GM19372 (cell line): ENCODE measurements around the gene PFDN1.

Experiments
- ATAC-seq: cut with Tn5 transposase; IDR thresholded peaks from one replicate; pipeline ENCODE4 v1.9.1; 2021; ENCODE audit warnings: mild to moderate bottlenecking, low read depth, moderate library complexity; ENCODE audit not compliant: unreplicated experiment

Gene PFDN1

GRCh38 chr5:140262221-140262620, 40.7 kb downstream of the PFDN1 start:
- no peak for ATAC-seq

DNA sequence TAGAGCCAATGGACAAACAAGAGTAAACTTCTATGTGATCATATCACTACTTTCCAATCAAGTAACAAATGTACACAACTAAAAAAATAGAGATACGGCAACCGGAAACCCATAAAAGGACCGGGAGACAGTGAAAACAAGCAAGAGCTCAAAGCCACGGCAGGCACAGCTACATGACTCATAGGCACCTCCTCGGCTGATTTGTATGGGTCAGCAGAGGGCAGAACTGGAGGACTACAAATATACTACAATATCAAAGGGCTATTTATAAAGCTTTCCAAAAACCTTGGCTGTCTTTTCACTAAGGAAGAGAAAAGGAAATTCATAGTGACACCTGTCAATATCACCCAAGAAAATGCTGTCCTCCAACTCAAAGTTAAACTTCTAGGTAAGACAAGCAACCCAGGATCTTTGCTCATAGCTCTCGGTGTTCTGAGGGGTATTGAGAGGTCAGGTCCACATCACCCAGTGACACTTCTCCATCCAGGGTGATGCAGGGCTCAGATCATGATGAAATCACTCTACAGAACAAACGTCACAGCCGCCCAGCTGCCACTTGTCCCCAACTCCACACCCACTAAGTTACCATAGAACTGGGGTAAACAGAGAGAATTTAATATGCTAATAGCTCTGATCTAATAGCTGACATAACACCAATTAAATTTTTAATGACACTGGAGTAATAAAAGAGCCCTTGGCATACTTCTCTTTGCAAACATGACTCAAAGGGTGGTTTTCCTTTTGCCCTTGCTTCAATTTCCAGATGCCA, 41.3 kb downstream of the PFDN1 start:
- no peak for ATAC-seq

DNA sequence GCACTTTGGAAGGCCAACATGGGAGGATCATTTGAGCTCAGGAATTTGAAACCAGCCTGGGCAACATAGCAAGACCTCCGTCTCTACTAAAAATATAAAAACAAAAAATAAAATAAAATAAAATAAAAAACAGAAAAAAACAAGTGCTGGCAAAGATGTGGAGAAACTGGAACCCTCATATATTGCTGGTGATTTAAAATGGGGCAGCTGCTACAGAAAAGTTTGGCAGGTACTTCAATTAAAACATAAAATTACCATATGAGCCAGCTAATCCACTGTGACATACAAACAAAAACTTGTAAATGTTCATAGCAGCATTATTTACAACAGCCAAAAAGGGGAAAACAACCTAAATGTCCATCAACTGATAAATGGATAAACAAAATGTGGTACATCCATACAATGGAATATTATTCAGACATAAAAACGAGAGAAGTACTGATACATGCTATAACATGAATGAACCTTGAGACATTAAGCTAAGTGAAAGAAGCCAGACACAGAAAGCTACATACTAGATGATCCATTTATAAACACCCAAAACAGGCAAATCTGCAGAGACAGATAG, 42.7 kb downstream of the PFDN1 start:
- no peak for ATAC-seq

DNA sequence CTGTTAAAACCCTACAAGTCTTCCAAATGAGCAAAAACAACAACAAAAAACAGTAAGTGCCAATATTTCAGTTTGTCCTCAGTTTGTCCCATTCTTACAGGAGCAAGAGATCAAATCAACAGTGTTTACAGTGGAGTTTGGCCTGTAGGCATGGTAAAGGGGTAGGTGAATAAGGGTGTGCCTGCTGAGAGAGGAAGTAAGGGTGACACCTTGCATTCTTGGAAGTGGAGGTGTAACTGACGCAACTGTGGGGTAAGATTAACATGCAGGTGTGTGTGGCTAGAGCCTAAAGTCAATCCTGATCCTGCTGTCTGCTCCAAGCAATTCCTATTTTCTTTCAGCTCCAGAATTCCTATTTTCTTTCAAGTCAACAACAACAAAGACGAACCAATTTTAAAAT, 43.4 kb downstream of the PFDN1 start:
- no peak for ATAC-seq

DNA sequence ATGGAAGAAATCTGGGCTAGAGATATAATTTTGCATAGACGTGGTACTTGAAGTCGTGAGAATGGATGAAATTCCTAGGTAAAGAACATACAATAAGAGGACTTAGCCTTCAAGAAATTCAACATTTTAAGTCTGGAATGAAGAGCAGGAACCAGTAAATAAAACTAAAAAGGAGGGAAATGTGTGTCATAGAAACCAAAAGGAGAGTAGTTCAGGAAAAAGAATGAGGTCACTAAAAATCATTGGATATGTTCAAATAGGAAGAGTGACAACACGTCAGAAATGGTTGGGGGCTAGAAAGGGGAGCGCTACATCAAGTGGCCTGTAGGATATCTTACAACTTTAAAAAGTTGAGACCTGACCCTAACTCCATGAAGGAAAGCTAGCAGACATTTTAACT, 44.0 kb downstream of the PFDN1 start:
- no peak for ATAC-seq

GRCh38 chr5:140258016-140258415, 44.9 kb downstream of the PFDN1 start:
- no peak for ATAC-seq

- ATAC-seq = no peak
Observed at GRCh38 chr5:140256726-140257125, 46.2 kb downstream of the PFDN1 start.

DNA sequence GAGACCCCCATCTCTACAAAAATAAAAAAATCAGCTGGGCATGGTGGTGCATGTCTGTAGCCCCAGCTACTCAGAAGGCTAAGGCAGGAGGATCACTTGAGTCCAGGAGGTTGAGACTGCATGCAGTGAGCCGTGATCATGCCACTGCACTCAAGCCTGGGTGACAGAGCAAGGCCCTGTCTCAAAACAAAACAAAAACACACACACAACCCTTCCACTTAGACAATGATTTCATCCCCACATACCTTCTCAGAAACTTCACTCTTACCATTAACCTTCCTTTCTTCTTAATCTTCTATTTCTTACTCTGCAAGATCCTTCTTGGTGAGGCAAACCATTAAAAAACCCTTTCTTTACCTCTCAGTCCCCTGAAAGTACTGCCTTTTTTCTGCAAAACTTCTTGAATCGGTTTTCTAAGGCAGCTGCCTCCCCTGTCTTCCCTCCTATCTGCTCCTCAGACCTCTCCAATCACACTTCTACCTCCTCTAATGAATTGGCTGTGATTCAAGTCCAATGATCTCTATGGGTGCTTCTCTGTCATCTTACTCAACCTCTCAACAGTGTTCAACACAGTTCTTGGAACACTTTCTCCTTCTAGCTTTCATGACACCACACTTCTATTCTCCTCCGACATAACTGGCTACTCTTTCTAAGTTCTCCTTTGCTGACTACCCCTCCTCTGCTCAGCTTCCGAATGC, 47.3 kb downstream of the PFDN1 start:
- no peak for ATAC-seq

- ATAC-seq = no peak
Observed at GRCh38 chr5:140253985-140254384, 48.9 kb downstream of the PFDN1 start.

DNA sequence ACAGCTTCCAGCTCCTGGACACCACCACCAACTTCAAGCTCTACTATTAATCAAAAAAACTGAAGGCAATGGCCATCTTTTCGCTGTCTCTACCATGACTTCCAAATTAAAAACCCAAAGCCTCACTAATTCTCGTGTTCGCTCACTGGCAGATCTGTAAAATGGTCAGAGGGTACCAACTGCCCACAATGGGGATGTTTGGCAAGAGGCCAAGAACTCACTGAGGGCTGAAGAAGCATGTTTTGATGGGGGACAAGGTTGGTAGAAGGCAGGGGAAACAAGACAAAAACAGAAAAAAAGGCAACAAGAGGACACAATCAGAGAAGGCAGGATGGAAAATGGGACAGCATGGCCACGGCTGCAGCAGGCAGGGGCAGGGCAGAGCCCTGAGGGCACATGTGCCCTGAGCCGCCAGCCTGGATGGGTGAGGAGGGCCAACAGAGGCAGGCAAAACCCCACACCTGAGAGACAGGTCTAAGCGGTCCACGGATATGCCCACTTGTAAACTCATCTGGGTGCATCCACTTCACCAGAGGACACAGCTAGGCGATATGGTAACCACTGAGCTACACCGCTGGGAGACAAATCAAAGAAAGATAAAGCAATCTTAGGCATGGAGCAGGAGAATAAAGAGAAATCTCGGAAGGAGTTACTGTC, 50.3 kb downstream of the PFDN1 start:
- ATAC-seq = no peak

- no peak for ATAC-seq
Observed at GRCh38 chr5:140251527-140251973, 51.4 kb downstream of the PFDN1 start.

- no peak for ATAC-seq
Observed at GRCh38 chr5:140250386-140250785, 52.5 kb downstream of the PFDN1 start.

- no peak for ATAC-seq
Observed at GRCh38 chr5:140249536-140249935, 53.4 kb downstream of the PFDN1 start.

DNA sequence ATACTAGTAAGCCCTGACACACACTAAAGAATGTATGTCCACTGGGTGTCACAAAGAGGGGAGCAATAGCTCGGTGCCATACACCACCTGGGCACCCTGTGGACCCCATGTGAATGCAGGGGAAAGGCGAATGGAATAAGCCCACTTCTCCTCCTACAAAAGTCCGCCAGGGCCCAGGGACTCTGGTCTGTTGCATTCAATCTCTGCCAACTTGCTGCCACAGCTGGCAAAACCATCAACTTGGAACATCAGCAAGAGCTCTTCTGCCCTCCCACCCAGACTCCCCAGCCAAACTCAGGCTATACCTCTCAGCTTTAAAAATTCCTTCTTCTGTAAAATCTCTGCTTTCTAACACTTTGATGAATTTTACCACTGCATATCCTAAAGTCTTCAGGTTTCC, 54.5 kb downstream of the PFDN1 start:
- no peak for ATAC-seq

DNA sequence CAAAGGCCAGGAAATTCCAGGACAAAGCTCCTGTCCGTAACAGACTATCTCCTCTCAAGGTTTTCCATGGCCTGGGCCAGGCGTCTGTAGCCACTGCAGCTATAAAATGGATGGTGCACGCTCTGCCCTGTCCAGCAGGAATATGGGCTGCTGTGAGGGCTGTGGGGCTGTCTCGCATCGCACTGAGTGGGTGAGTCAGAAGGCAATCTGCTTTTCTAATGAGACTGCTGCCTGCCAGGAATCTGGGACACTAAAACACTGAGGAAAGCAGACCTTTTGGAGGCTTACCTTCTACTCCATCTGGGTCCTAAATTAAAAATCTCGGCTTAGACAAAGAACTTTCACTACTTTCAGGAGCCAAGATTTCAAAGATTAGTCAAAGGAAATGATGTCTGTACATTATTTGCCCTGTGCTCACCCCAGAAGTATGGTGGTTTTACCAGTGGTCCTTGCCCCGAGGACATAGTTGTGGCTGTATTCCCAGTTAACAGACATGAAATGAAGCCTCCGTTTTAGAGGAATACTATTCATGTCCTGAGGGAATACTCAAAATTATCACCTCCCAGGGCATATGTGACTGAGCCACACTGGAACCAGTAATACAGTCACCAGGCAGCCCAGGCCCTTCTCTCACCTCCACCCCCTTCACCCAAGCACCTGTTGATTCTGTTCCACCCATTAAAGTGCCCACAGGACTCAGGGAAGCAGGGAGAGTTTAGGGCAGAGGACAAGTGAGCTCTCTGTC, 56.4 kb downstream of the PFDN1 start:
- no peak for ATAC-seq

- no peak for ATAC-seq
Observed at GRCh38 chr5:140245926-140246325, 57.0 kb downstream of the PFDN1 start.

DNA sequence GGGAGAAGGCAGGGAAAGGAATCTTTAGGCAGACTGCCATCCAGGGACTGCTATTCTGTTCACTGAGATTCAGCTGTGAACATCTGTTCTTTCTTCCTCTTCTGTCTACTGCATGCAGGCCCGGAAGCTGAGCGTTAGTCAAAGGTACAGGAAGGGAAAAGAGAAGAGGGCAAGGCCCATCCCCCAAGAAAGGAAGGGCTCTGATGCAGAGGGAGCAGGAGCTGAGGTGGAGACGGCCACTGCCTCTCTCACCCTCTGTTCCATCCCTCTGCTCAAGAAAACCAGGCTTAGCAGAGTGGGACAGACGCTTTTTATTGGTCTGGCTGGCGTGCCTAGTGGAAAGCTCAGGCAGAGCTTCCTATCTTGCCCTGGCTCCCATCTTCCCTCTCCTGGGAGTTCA, 57.6 kb downstream of the PFDN1 start:
- ATAC-seq = no peak

DNA sequence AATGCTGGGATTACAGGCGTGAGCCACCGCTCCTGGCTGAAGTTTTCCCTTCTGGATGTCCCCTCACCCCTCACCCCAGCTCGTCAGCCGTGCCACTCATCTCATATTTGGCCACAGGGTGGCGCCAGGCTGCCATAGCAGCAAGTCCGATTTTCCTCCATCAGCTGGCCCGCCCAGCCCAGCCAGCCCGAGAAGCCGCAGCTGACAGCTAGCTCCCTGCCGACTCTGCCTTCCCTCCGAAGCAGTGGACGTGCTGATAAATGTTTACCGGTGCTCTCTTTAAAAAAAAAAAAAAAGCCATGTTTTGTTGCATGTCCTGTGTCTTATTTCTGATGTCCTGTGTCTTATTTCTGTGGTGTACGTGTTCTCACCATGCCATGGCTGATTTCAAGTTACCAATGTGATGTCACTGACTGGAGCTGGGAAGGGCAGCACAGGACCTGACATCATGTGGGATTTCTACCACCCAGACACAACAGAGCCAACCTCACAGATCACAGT, 58.3 kb downstream of the PFDN1 start:
- peak; percentile 68 for ATAC-seq

DNA sequence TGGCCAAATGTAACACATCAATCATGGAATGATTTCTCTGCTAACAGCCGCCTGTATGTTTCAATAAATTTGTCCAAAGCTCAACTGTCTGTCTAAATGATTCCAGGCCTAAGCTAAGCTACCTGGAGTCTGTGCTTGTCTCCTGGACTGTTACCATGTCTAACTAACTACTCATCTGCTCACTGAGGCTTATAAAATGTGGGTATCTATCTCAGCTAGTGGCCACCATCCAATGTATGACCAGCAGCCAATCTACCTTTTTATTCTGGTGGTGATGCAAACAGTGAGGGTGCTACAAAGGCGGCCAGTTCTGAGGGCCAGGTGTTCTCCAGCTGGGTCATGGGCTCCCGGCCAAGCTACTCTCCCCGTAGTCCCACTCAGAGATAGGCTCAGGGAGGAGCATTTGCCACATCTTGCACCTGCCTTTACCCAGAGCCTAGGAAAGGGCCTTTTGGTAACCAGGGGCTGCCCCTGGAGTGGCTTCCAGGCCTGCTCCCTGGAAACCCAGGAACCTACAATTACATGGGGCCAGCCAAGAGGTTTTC, 59.1 kb downstream of the PFDN1 start:
- no peak for ATAC-seq
